GM18511 (cell line): ENCODE measurements around the gene SDC3.

Experiments used
- ATAC-seq: cut with Tn5 transposase; IDR thresholded peaks from one replicate; pipeline ENCODE4 v1.9.1; 2021; ENCODE audit warnings: mild to moderate bottlenecking, moderate library complexity; ENCODE audit not compliant: unreplicated experiment

Gene SDC3

DNA sequence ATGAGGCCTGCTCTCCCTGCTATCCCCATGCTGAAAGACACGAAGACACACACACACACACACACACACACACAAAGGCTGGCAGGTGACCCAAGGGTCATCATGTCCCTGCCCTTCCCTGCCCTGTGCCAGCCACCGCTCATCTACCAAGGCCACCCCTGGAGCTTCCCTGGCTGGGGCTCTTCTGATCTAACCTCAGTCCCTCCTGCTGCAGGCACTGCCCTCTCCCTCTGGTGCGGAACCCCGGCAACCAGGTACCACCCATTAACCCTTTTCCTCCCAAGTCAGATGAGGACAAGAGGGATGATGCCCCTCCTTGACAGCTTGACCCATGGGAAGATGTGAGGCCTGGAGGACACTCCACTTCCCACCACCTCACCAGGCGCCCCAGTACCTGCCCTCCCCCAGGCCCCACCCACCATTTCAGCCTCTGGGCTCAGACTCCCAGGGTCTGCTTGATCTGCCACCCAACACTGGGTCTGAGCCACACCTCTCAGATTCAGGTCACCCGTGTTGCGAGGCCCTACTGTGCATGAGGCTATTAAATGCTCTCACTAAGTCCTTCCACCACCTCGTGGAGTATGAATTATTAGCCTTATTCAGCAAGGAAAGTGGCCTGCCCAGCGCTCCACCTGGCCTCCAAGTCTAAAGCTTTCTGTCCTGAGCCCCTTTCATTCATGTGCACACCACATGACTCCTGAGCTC is 2.5 kb downstream of the SDC3 start:
- no peak for ATAC-seq

GRCh38 chr1:30905403-30905802 is 3.2 kb downstream of the SDC3 start:
- ATAC-seq = no peak

DNA sequence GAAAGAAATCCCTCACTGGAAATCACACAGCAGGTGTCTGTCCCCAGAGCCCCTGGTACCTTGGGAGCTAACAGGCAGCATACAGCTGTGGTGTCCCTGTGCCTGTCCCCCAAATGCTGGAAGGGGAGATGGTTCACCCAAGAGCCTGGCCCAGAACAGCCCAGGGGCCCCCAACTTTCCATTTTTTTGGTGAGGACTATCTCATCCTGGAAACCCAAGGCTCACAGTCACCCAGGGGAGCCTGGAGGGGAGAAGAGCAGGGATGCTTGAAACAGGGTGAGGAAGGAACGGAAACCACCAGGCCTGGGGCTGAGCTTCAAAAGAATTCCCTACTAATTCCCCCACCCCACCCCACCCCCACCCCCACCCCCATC is 3.6 kb downstream of the SDC3 start:
- ATAC-seq = no peak

- ATAC-seq = no peak
Measured at GRCh38 chr1:30904191-30904961, 4.2 kb downstream of the SDC3 start.

DNA sequence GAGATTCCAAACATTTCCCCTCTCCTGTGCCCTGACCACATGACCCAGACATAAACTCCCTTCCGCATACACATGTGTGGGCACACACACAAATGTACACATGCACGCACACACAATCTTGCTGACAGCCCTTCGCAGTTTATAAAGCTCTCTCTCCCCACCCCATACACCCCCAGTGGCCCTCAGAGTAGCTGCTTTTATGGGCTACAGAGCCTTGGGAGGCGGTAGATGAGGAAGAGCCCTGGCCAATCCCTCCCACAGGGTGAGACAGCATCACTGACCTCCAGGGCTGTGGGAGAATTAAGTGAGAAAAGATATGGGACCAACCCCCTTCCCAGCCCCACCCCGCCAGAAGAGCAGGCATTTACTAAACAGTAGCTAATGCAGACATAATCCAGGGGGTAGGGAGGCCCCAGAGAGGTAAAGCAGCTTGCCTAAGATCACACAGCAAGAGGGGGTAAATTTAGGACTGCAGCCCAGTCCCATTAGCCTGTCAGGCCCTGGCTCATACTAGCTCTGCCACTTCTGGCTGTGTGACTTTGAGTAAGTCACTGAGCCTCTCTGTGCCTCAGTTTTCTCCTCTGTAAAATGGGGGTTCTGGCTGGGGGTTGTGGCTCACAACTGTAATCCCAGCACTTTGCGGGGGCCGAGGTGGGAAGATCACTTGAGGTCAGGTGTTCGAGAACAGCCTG is 5.1 kb downstream of the SDC3 start:
- no peak for ATAC-seq

- no peak for ATAC-seq
Measured at GRCh38 chr1:30902593-30903290, 5.8 kb downstream of the SDC3 start.

GRCh38 chr1:30901798-30902581 is 6.6 kb downstream of the SDC3 start:
- ATAC-seq = no peak

DNA sequence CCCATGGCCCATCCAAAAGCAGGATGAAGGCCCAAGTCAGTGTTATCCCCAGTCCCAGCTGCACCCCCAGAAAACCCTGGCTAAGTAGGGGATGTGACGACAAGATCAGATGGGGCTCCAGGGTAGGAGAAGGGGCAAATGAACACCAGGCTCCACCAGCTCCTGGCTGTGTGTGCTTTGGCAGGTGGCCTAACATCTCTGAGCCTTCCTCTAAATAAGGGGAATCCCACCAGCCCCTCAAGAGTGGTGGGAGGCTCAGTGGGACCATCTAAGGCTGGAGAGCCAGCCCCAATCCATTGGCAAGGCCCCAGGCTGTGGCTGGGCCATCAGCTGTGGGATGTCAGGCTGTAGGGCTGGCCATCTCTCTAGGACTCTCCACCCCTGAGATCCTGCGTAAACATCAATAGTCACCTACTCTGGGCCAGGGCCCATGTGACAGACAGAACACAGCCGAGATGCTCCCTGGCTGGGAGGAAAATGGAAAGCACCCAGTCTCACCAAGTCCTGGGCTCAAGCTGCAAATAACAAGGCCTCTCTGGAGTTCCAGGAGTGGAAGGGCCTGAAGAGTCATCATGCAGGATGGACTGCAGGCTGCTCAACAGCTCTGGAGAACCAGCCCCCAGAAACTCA is 7.5 kb downstream of the SDC3 start:
- ATAC-seq = no peak

DNA sequence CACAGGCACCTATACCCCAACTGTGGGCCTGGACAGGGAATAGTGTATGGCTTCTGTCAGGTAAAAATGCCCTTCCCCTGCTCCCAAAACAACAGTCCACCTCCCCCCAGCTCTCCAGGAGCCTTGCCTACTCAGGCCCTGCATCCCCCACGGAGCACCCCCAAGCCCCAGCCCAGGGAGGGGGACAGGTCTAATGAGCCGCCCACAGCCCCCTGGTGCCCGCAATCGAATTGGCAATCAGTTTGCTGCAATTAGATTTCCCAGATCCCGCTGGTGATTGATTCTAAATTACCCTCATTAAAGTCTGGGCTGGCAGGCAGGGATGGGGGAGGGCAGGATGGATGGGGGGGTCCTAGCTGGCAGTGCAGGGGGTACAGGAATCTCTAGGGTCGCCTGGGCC is 8.1 kb downstream of the SDC3 start:
- no peak for ATAC-seq

DNA sequence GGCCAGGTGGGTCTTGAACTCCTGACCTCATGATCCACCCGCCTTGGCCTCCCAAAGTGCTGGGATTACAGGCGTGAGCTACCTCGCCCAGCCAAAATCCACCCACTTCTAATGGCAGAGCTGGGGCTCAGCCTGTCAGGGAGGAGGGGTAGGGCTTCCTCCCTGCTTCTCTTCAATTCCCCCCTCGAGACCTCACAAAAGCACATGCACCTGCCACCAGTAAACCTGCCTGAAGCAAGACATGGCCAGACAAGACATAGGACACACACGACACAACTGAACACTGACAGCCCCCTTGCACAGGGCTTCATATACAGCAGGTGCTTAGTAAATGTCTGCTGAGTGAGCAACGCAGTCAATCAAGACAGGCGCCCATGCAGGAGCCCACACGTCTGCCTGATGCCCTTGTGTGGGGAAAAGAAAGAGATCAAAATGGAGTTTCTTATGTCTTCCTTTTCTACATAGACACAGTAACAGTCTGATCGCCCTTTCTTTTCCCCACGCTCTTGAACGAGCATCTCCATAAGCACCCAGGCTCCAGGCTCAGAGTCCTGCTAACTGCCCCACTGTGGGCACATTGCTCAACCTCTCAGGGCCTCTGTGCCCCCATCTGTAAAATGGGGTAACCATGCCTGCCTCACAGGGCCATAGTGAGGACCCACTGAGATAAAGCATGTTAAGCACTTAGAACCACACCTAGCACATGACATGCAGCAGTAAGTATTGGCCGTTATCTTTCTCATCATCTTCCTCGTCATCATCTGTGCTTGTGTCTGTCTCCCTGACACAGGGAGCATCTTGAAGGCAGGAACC is 8.8 kb downstream of the SDC3 start:
- ATAC-seq = no peak

DNA sequence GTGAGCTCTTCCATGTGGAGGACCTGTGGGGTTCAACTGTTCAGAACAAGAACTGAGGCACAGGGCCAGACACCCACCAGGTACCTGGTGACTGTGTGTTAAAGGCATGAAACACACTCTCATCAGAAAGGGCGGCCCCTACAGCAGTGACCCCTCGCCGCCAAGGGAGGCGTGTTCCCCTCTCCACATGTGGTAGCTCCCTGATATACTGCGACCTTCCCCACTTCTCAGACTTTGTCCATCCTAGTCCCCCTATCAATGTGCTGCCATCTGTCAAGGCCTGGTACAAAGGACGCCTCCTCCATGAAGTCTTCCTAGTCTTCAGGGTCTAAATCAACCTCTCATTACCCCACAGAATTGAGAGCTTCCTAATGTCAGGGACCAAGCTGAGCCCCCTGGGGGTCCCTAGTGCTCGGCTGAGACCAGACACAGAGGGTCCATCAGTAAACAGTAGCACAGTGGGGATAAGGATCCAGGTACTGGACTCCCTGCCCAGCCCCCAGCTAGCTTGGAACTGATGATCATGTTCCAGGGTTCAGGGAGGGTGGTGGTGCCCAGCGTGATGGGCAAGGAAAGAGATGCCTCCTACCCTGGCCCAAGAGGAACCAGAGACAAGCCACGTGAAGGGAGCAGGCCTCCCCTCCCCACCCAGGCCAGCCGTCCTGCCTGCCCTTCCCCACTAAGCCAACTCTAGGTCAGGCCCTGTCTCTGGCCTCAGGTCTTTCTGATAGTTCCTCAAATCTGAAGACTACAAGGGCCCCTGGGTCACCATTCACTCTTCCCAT is 10.3 kb downstream of the SDC3 start:
- no peak for ATAC-seq

GRCh38 chr1:30896905-30897304 is 11.7 kb downstream of the SDC3 start:
- no peak for ATAC-seq

- no peak for ATAC-seq
Measured at GRCh38 chr1:30895944-30896660, 12.5 kb downstream of the SDC3 start.

DNA sequence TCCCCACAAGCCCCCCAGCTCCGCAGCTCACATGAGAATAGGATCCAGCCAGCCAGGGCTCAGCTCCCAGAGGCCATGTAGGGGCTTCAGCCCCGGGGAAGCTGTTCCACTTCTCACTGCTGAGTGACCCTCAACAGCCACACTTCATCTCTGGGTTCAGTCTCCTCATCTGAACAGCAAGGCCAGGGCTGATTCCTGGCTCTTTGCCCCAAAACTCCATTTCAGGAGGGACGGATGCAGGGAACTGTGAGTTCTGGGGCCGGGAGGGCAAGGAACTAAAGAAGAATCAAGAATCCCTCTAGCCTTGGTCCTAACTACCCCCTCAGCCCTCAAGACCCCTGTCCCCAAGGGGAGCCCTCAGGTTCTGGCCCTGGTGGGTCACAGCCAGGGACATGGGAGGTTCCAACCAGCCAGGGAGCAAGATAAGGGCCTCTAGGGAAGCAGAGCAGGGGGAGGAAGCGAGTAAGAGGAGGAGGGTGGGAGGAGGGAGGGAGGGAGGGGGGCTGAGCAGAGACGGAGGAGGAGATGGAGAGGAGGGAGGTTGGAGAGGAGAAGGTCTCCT is 13.1 kb downstream of the SDC3 start:
- ATAC-seq = no peak

DNA sequence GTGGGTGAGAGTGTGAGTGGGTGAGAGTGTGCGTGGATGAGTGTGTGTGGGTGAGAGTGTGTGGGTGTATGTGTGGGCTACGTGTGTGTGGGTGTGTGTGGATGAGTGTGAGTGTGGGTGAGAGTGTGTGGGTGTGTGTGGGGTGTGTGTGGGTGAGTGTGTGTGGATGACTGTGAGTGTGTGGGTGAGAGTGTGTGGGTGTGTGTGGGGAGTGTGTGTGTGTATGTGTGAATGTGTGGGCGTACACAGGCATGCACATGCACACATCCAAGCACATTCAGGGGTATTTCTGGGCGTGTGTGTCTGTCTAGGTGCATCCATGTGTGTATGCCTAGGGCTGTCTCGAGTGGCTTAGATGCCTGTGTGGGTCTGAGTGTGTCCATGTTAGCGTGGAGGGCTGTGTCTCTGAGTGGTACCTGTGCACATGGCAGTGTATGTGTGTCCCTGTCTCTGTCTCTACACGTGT is 14.0 kb downstream of the SDC3 start:
- ATAC-seq = no peak

GRCh38 chr1:30893776-30894507 is 14.6 kb downstream of the SDC3 start:
- ATAC-seq = no peak

GRCh38 chr1:30892671-30893073 is 15.9 kb downstream of the SDC3 start:
- no peak for ATAC-seq
